Cardiac ventricle fibroblast (primary cell): ENCODE measurements around the gene SLC12A9. TPM values are rescaled to one million over a fixed set of nuclear protein-coding genes. Genes with fewer than 3 reads are reported as not detected.

Experiments
- total RNA-seq: library from RNA; depleted of rRNA; stranded (reverse); fragments of >200 nt; gene quantifications from 2 replicates; pipeline ENCODE4 v1.2.3, GENCODE V29; 2015

Gene SLC12A9
- total RNA-seq, result 12.7 and 18.8 TPM in 2 replicates

GRCh38 chr7:100852048-100852872, at the start of gene SLC12A9:
Gene SLC12A9, plus strand, starts transcription at chr7:100852713. Its CDS starts 1,485 bp downstream, at chr7:100854198.

DNA sequence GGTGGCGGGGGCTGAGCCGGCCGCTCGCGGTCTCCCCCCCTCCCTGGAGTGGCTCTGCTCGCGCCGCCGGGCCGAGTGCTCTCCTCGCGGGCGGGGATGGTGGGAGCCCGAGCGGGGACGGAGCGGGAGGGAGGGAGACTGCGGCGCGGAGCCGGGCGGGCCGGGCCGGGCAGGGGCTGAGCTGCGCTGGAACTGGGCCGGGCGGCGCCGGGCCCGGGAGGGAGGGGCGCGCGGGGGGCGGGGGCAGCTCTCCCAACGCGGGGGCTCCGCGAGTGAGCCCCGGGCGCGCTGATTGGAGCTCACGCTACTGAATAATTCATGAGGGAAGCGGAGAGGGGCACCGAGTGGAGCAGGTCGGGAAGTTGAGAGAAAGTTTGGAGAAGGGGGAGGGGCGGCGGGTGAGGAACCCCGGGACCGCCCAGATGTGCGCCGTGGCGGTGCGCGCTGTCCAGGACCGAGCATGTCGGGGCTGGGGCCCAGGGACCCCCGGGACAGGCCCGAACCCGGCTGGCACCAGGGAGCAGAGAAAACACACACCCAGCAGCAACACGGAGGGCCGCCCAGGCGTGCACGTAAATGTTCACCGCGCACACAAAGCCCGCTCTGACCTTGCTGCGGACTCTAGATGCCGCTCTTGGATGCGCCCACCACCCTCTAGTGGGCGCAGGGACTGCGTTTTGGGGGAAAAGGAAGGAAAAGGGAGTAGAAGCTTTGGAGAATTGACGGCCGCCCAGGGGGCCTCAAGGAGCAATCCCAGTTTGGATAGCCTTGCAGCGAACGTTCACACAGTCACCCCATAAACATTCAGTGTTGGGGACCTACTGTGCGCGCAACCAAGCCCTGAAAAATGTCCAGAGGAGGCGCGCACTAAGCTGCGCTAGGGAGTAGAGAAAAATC, 24.9 kb upstream of the SLC12A9 start, which contains the start of gene EPHB4:
Gene EPHB4, minus strand, starts transcription at position 194 of the 897 bp plus-strand sequence. CDS start 493 bp downstream, outside the sequence.

DNA sequence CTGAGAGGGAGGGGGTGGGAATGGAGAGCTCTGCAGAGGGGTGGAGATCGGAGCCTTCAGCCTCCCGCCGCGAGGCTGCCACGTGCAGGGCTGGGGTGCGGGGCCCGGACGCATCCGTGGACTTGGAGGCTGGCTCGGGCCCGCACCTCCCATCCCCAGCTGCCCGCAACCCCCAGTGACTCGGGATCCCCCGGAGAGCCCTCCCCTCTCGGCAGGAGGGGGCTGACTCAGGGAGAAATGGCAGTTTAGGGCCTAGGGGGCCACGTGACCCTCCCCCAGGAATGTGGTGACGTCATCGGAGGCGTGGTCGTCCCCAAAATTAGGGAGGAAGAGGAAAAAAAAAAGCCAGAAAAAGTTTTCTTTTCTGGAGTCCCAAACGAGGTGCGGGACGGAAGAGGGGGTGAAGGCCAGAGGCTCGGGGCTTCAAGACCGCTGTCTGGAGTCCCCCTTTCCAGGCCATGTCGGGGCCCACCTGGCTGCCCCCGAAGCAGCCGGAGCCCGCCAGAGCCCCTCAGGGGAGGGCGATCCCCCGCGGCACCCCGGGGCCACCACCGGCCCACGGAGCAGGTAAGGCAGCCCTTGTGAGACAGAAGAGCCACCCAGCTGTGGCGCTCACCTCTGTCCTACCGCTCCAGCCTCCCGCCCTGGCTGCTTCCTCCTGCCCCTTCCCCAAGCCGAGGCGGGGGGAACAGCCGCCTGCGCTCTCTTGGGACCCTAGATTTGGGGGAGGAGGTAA, 14.7 kb downstream of the SLC12A9 start, which contains the start of gene TRIP6:
Gene TRIP6, plus strand, starts transcription at position 348 of the 736 bp plus-strand sequence. Its CDS starts 111 bp downstream, at position 459.

DNA sequence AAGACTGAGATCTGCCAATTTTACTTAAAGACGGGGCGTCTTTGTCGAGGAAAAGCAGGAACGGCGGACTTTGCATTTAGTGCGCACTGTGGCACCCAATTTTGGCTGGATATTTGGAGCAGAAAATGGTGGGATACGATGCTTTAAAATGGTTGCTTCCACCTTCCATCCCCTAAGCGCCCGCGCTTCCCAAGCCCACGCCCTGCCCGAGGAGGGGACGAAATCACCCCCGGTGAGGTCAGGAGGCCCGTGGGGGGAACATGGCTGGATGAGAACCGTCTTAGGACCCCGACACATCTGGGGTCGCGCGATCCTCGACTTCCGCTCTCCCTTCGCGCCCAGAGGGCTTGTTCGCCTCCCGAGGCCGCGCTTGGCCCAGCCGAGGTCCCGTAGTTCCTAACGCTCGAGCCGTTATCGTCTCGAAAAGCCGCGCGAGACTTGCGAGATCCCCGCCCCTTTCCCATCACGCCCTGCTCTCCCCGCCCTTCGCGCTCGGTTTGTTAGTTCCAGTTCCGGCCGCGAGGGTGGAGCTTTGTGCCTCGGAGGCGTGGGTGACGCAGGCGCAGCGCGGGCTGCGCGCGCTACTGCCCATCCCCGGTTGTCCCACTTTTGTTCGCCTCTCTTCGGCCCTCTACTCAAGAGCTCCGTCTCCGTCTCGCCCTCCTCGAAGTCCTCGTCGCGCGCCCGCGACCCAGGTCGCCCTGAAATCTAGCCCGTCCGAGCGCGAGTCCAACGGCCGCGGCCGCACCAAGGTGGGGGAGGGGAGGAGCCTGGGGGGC, 22.3 kb downstream of the SLC12A9 start, which contains the start of gene SRRT:
Gene SRRT, plus strand, starts transcription at position 527 of the 779 bp plus-strand sequence. CDS start 488 bp downstream, outside the sequence.

GRCh38 chr7:100888988-100889750, 36.7 kb downstream of the SLC12A9 start, which contains the start of gene UFSP1:
Gene UFSP1, minus strand, starts transcription at chr7:100889715. Its CDS starts 444 bp downstream, at chr7:100889271.

DNA sequence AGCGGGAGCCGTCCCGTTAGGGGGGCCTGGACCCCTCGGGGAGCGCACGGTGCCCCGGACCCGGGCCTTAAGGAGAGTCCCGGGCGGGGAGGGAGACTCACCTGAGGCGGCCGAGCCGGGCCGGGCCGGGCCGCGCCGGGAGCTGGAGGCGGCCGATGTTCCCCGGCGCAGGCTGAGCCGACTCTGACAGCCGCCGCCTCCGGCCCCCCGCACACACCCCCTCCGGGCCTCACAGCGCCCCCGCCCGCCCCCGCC, 43.1 kb downstream of the SLC12A9 start, which contains the start of gene ACHE:
Gene ACHE, minus strand, starts transcription at position 188 of the 255 bp plus-strand sequence. CDS start 1,656 bp downstream, outside the sequence.

Other genes with a start within 250 kb of the SLC12A9 start
- gene MOSPD3, start 240.2 kb upstream of the SLC12A9 start, total RNA-seq, result 17.6 and 21.9 TPM in 2 replicates
- 1.4 TPM in 1 of 2 replicates, not detected in the other for gene TFR2, start 211.2 kb upstream of the SLC12A9 start, total RNA-seq
- gene ACTL6B, start 196.3 kb upstream of the SLC12A9 start, total RNA-seq, result not detected in 2 replicates
- gene GNB2, start 179.0 kb upstream of the SLC12A9 start, total RNA-seq, result 134 and 160 TPM in 2 replicates
- 9.1 and 11.0 TPM in 2 replicates for gene GIGYF1, start 158.5 kb upstream of the SLC12A9 start, total RNA-seq
- gene POP7, start 146.6 kb upstream of the SLC12A9 start, total RNA-seq, result 22.4 and 26.2 TPM in 2 replicates
- not detected in 2 replicates for gene EPO, start 132.2 kb upstream of the SLC12A9 start, total RNA-seq
- not detected in 2 replicates for gene ZAN, start 119.1 kb upstream of the SLC12A9 start, total RNA-seq
- 22.8 and 29.5 TPM in 2 replicates for gene EPHB4, start 25.2 kb upstream of the SLC12A9 start, total RNA-seq
- gene TRIP6, start 14.7 kb downstream of the SLC12A9 start, total RNA-seq, result 84.1 and 115 TPM in 2 replicates
- 35.5 and 36.9 TPM in 2 replicates for gene SRRT, start 22.4 kb downstream of the SLC12A9 start, total RNA-seq
- gene UFSP1, start 37.0 kb downstream of the SLC12A9 start, total RNA-seq, result 2.5 and 7.7 TPM in 2 replicates
- gene ACHE, start 43.2 kb downstream of the SLC12A9 start, total RNA-seq, result not detected in 2 replicates
- not detected in 2 replicates for gene MUC3A, start 96.8 kb downstream of the SLC12A9 start, total RNA-seq
- 0.54 TPM in 1 of 2 replicates, not detected in the other for gene MUC12, start 116.9 kb downstream of the SLC12A9 start, total RNA-seq
- not detected in 2 replicates for gene MUC17, start 167.4 kb downstream of the SLC12A9 start, total RNA-seq
- gene TRIM56, start 232.8 kb downstream of the SLC12A9 start, total RNA-seq, result 12.6 and 13.3 TPM in 2 replicates